ENCODE measurements around the gene SLC5A11. TPM values are rescaled to one million over a fixed set of nuclear protein-coding genes. Genes with fewer than 3 reads are reported as not detected.
A peak's percentile ranks its signal among the peaks of the same experiment; 100 is the strongest.

SLC5A11 gene
- polyA plus RNA-seq, 1 donor (not counting 4 experiments of a cell fraction or from before 2014, with no cell fraction given) = 0.07 TPM

GRCh38 chr16:24852281-24852721 is 6.5 kb downstream of the SLC5A11 start:
- no peak overlapping the region for H3K4me3 ChIP-seq (ENCODE audit: control insufficient read depth in 2 of 3, extremely low read depth in 1 of 3, insufficient read depth in 2 of 3, low read depth in 1 of 3, low read length in 3 of 3)
- no peak for DNase-seq (ENCODE audit: low read depth, low spot score)
- no peak overlapping the region for H3K9ac ChIP-seq (ENCODE audit: control insufficient read depth, extremely low read depth, insufficient read depth, low read length)
- H3K9me1 ChIP-seq (ENCODE audit: control insufficient read depth, extremely low read depth, insufficient read depth, low read length) = no peaks in the 10 kb centered on the region
- peak overlapping the region; percentile 50 for H3K4me2 ChIP-seq (ENCODE audit: control insufficient read depth, extremely low read depth, insufficient read depth, low read depth, low read length)
- H3K36me3 ChIP-seq (ENCODE audit: control insufficient read depth in 2 of 2, extremely low read depth in 1 of 2, insufficient read depth in 2 of 2, low read length in 2 of 2) = no peaks in the 10 kb centered on the region
- H4K20me1 ChIP-seq (ENCODE audit: control insufficient read depth, extremely low read depth, insufficient read depth, low read length) = no peaks in the 10 kb centered on the region
- TF ChIP-seq CTCF (optimal IDR thresholded peaks at IDR 0.05 in 1 of 3, IDR thresholded peaks at IDR 0.05 in 1 of 3, conservative IDR thresholded peaks at IDR 0.05 in 1 of 3; ENCODE audit: extremely low read depth in 1 of 3, insufficient read depth in 2 of 3, low read length in 3 of 3) (no peak), EZH2 (IDR thresholded peaks at IDR 0.05; ENCODE audit: low read length) (no peak)
- no peaks in the 10 kb centered on the region for H3K79me2 ChIP-seq (ENCODE audit: control insufficient read depth, insufficient read depth, low read length)
- no peak overlapping the region for H2AFZ ChIP-seq (ENCODE audit: control insufficient read depth, low read length)
- H3K27me3 ChIP-seq (ENCODE audit: control insufficient read depth, extremely low read depth, insufficient read depth, low read length) = no peaks in the 10 kb centered on the region
- dilution Hi-C loops (cut with MboI; ENCODE audit: extremely low pct_ligation_motif_present, low sequenced_read_pairs) = no loop called here
- FAIRE-seq = no peak
- H3K9me3 ChIP-seq (ENCODE audit: control insufficient read depth, low read depth, low read length) = no peaks in the 10 kb centered on the region
- peaks cover 37% of the 10 kb centered on the region for H3K4me1 ChIP-seq (ENCODE audit: control insufficient read depth, extremely low read depth, insufficient read depth, low read length)
- no peak overlapping the region for H3K27ac ChIP-seq (ENCODE audit: control insufficient read depth, insufficient read depth, low read length)

DNA sequence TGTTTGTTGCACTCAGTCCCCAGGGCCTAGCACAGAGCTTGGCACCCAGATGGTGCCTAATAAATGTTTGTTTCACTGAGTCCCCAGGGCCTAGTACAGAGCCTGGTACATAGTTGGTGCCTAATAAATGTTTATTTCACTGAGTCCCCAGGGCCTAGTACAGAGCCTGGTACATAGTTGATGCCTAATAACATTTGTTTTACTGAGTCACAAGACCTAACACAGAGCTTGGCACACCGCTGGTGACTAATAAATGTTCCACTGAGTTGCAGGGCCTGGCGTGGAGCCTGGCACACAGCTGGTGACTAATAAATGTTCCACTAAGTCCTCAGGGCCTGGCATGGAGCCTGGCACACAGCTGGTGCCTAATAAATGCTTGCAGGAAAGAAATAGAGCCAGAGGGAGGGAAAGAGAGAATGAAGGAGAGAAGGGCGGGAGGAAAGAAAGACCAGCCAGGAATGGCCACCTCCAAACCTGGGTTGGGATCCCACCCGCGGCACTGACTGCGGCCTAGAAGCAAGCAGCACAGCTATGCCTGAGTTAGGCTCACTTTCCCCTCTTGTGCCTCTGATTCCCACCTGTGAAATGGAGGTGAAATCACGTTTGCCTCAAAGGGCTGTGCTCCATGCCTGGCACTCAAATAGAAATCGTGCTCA is 7.5 kb downstream of the SLC5A11 start:
- dilution Hi-C loops (cut with MboI; ENCODE audit: extremely low pct_ligation_motif_present, low sequenced_read_pairs) = no loop called here
- TF ChIP-seq EZH2 (IDR thresholded peaks at IDR 0.05; ENCODE audit: low read length) = no peak
- no peak for TF ChIP-seq CTCF (optimal IDR thresholded peaks at IDR 0.05 in 1 of 3, IDR thresholded peaks at IDR 0.05 in 1 of 3, conservative IDR thresholded peaks at IDR 0.05 in 1 of 3; ENCODE audit: extremely low read depth in 1 of 3, insufficient read depth in 2 of 3, low read length in 3 of 3)
- H3K4me3 ChIP-seq (ENCODE audit: control insufficient read depth in 2 of 3, extremely low read depth in 1 of 3, insufficient read depth in 2 of 3, low read depth in 1 of 3, low read length in 3 of 3) = peak overlapping the region in 1 of 3 experiments; percentile 1
- H3K9ac ChIP-seq (ENCODE audit: control insufficient read depth, extremely low read depth, insufficient read depth, low read length) = no peak overlapping the region
- no peak overlapping the region for H2AFZ ChIP-seq (ENCODE audit: control insufficient read depth, low read length)
- FAIRE-seq (no peak), DNase-seq (ENCODE audit: low read depth, low spot score) (no peak)
- no peak overlapping the region for H3K27ac ChIP-seq (ENCODE audit: control insufficient read depth, insufficient read depth, low read length)
- H3K9me3 ChIP-seq (ENCODE audit: control insufficient read depth, low read depth, low read length) = no peaks in the 10 kb centered on the region
- no peaks in the 10 kb centered on the region for H4K20me1 ChIP-seq (ENCODE audit: control insufficient read depth, extremely low read depth, insufficient read depth, low read length)
- no peaks in the 10 kb centered on the region for H3K9me1 ChIP-seq (ENCODE audit: control insufficient read depth, extremely low read depth, insufficient read depth, low read length)
- H3K79me2 ChIP-seq (ENCODE audit: control insufficient read depth, insufficient read depth, low read length) = no peaks in the 10 kb centered on the region
- peak overlapping the region; percentile 54 for H3K4me2 ChIP-seq (ENCODE audit: control insufficient read depth, extremely low read depth, insufficient read depth, low read depth, low read length)
- peaks cover 30% of the 10 kb centered on the region for H3K4me1 ChIP-seq (ENCODE audit: control insufficient read depth, extremely low read depth, insufficient read depth, low read length)
- H3K36me3 ChIP-seq (ENCODE audit: control insufficient read depth in 2 of 2, extremely low read depth in 1 of 2, insufficient read depth in 2 of 2, low read length in 2 of 2) = no peaks in the 10 kb centered on the region
- no peaks in the 10 kb centered on the region for H3K27me3 ChIP-seq (ENCODE audit: control insufficient read depth, extremely low read depth, insufficient read depth, low read length)

Data from keratinocyte (primary cell).